AG04450 (cell line): ENCODE data around the gene PCNX2. TPM values are rescaled to one million over a fixed set of nuclear protein-coding genes. Genes with fewer than 3 reads are reported as not detected.

Experiments used
- CTCF ChIA-PET: fragments of 300-600, 350-600 bp; formaldehyde crosslinking; extraction: SDS; loops from one replicate; lab custom pipeline; 2022; ENCODE audit warnings: antibody characterized with exemption, inconsistent platforms; lab: Charles Lee
- POLR2A ChIA-PET: fragments of 350-600 bp; formaldehyde crosslinking; extraction: SDS; loops from one replicate; lab custom pipeline; 2021; ENCODE audit warnings: antibody characterized with exemption, inconsistent platforms; lab: Yijun Ruan, JAX
- DNase-seq: peaks from one replicate; pipeline ENCODE4 v3.0.0-alpha.2; 2011; ENCODE audit warnings: low read depth, low spot score
- H3K27ac ChIP-seq: one replicate; pipeline ENCODE4 v1.5.1; 2012; ENCODE audit warnings: low read depth, low read length, control low read depth
- H3K27me3 ChIP-seq: one replicate; pipeline ENCODE4 v1.6.0; 2012; ENCODE audit warnings: low read length; ENCODE audit not compliant: control insufficient read depth, insufficient read depth
- H3K4me3 ChIP-seq: 2 replicates; pipeline ENCODE4 v1.5.1; 2011; ENCODE audit warnings: mild to moderate bottlenecking, low read depth, low read length, control low read depth
- H3K9me3 ChIP-seq: 2 replicates; pipeline ENCODE4 v1.5.1; 2012; ENCODE audit warnings: low read length; ENCODE audit not compliant: control insufficient read depth, insufficient read depth
- polyA plus RNA-seq: library from polyadenylated mRNA; depleted of rRNA; stranded (reverse); fragments of >200 nt; gene quantifications from 2 replicates; pipeline ENCODE4 v1.2.3, GENCODE V29; 2011
- TF ChIP-seq, protein P1 (sequence below): IDR thresholded peaks from 2 replicates; pipeline ENCODE4 v1.5.1; 2011; ENCODE audit warnings: low read depth, low read length, control low read depth, inconsistent platforms

The PCNX2 gene
- polyA plus RNA-seq, 1 experiment: 29.8 TPM

DNA sequence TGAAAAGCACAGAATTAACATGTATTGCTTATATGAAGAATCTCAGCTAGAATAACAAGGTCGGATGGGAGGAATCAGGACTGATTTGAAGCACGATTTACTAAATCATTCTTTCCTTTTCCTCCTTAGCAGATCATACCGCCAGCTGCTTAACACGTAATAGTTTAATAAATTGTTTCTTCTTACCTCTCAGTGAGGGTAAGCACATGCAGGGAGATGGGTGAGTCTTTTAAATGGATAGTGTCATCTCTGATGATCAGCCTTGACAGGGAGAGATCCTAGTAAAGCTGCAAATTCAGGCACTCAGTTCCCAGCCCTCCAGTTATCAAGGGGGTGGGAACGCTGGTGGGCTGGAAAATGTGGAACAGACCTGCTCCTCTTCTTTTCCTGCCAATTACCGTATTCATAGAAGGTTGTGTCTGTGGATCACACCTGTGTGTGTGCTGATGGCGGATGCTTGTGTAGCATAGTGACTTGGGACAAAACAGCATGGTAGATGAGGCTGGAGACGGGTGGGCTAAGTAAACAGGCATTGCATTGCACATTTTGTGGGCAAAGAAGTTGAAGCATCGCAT, 314.5 kb downstream of the PCNX2 start:
- TF ChIP-seq, protein P1, sequence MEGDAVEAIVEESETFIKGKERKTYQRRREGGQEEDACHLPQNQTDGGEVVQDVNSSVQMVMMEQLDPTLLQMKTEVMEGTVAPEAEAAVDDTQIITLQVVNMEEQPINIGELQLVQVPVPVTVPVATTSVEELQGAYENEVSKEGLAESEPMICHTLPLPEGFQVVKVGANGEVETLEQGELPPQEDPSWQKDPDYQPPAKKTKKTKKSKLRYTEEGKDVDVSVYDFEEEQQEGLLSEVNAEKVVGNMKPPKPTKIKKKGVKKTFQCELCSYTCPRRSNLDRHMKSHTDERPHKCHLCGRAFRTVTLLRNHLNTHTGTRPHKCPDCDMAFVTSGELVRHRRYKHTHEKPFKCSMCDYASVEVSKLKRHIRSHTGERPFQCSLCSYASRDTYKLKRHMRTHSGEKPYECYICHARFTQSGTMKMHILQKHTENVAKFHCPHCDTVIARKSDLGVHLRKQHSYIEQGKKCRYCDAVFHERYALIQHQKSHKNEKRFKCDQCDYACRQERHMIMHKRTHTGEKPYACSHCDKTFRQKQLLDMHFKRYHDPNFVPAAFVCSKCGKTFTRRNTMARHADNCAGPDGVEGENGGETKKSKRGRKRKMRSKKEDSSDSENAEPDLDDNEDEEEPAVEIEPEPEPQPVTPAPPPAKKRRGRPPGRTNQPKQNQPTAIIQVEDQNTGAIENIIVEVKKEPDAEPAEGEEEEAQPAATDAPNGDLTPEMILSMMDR: no peak
- Histone ChIP-seq H3K9me3 (peaks cover 3% of the 10 kb centered on the region; the same call in 1 of the 2 replicates), H3K27me3 (no peaks in the 10 kb centered on the region), H3K4me3 (no peak overlapping the region), H3K27ac (no peak overlapping the region)
- ChIA-PET CTCF (interaction anchor here (1.4 kb wide), 1 partner anchor 100 kb away, joined by 3 read pairs; no protein-coding TSS in a partner anchor), POLR2A (no interaction called here)
- no peak for DNase-seq

DNA sequence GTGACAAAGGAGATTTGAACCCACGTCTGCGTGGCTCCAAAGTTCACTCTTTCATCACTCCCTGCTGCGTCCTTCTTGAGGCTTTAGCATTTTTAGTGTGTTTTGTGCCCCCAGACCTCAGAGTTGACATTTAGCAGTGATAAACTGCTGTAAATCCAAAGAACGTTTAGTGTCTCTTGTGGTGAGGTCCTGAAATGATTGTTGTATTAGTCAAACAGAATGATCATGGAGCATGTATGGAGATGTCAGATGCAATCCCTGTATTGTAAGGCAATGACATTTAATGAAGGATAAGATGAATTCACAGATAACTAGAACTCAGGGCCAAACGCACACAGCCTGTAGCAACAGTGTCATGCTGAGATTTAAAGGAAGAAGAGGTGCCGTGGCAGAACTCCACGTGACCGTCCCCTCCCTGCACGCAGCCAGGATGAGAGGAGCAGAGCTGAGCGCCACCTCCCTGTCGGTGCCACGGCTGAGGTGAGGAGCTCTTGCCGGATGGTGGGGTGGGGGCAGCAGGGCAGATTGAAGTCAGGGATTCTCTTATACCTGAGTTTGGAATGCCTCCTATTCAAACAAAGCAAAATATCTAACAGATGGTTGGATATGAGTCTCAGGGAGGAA, 315.1 kb downstream of the PCNX2 start:
- TF ChIP-seq, protein P1: no peak
- ChIA-PET CTCF (interaction anchor here (1.4 kb wide), 1 partner anchor 100 kb away, joined by 3 read pairs; no protein-coding TSS in a partner anchor), POLR2A (no interaction called here)
- no peak overlapping the region for H3K4me3 ChIP-seq
- no peaks in the 10 kb centered on the region for H3K27me3 ChIP-seq
- no peaks in the 10 kb centered on the region for H3K9me3 ChIP-seq
- no peak overlapping the region for H3K27ac ChIP-seq
- no peak for DNase-seq

- CTCF ChIA-PET: interaction anchor here (1.4 kb wide), 1 partner anchor 99 kb away, joined by 3 read pairs; no protein-coding TSS in a partner anchor
- Histone ChIP-seq H3K27me3 (no peaks in the 10 kb centered on the region), H3K27ac (no peak overlapping the region), H3K9me3 (no peaks in the 10 kb centered on the region), H3K4me3 (no peak overlapping the region)
- TF ChIP-seq, protein P1: no peak
- POLR2A ChIA-PET: no interaction called here
- no peak for DNase-seq
Observed at GRCh38 chr1:232979558-232979957, 316.0 kb downstream of the PCNX2 start.

DNA sequence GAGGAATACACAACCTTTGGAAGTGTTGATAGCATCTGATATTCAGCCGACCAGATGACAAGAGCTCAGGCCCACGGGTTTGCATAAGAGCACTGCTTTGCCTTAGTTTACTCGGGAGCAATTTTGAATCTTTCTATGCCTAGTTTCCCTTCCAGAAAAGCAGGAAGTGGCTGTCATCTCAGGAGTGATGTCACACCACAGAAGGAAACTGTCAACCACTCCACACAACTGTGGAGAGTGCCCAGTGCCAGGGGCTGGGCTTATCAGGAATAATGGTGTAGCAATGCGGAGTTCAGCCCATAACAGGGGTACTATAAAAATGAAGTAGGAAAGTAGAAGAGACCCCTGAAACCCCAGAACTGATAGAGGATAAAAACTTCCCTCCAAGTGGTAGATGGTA, 316.7 kb downstream of the PCNX2 start:
- Histone ChIP-seq H3K27ac (no peak overlapping the region), H3K27me3 (no peaks in the 10 kb centered on the region), H3K4me3 (no peak overlapping the region), H3K9me3 (no peaks in the 10 kb centered on the region)
- TF ChIP-seq, protein P1: no peak
- POLR2A ChIA-PET: interaction anchor here (0.9 kb wide), 1 partner anchor 41 kb away, joined by 3 read pairs; no protein-coding TSS in a partner anchor
- no peak for DNase-seq
- CTCF ChIA-PET: interaction anchor here (1.0 kb wide), 1 partner anchor 351 kb away, joined by 3 read pairs; no protein-coding TSS in a partner anchor
